ENCODE data around the gene KPNA5. TPM values are rescaled to one million over a fixed set of nuclear protein-coding genes. Genes with fewer than 3 reads are reported as not detected.

KPNA5 gene
- total and polyA plus RNA-seq, 4 donors = 2.2 to 34.3 (median 7.3) TPM

DNA sequence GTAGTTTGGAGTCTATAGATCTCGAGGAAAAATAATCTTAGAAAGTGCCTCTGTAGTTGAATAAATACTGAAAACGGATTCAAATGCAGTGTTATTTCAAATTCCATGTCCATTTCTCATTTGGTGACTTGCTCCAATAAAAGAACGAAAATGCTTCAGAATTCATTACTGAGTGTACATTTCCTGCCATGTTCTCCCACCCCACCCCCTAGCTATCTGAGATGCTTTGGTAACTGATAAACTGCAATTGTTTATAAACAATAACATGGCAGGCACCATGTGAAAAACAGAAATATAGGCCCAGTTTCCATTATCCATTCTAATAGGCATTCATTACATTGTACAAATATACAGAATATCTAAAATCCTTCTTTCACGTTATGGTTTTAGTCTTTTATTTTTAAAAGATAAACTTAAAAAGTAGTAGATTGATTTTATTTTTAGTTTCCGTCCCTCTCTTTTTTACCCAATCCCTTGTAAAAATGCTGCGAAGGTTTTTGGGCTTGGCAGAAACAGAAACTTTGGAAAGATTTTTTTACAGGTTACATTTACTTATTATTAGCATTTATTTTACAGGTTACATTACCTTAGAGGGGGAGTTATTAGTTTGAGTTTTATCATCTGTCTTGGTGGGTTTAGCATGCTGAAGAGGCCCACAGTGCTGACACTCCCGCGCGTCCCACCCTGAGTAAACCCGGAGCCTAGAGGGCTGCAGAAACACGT lies 83.1 kb downstream of the KPNA5 start:
- peak overlapping the region; percentile 42 for H3K4me3 ChIP-seq
- peaks cover 0 to 2% (median 0%) of the 10 kb centered on the region in 3 donors for H3K27me3 ChIP-seq (ENCODE audit: control insufficient read depth in 3 of 3, insufficient read depth in 3 of 3, low read length in 2 of 3)
- ATAC-seq (ENCODE audit: insufficient read depth, low FRiP score) = no peak
- peaks cover 0 to 11% (median 4%) of the 10 kb centered on the region in 4 donors for H3K36me3 ChIP-seq (ENCODE audit: control insufficient read depth in 4 of 4, insufficient read depth in 4 of 4, low read length in 4 of 4)
- WGBS, 2 donors = 76 to 86% methylated on average over 11 of the region's 11 CpGs
- H3K4me1 ChIP-seq (ENCODE audit: control insufficient read depth in 5 of 5, insufficient read depth in 5 of 5, low read length in 5 of 5) = peaks cover 0 to 40% (median 0%) of the 10 kb centered on the region in 5 donors
- H3K9me3 ChIP-seq (ENCODE audit: control insufficient read depth in 4 of 4, insufficient read depth in 3 of 4, low read length in 3 of 4) = no peaks in the 10 kb centered on the region
- TF ChIP-seq, protein P1, sequence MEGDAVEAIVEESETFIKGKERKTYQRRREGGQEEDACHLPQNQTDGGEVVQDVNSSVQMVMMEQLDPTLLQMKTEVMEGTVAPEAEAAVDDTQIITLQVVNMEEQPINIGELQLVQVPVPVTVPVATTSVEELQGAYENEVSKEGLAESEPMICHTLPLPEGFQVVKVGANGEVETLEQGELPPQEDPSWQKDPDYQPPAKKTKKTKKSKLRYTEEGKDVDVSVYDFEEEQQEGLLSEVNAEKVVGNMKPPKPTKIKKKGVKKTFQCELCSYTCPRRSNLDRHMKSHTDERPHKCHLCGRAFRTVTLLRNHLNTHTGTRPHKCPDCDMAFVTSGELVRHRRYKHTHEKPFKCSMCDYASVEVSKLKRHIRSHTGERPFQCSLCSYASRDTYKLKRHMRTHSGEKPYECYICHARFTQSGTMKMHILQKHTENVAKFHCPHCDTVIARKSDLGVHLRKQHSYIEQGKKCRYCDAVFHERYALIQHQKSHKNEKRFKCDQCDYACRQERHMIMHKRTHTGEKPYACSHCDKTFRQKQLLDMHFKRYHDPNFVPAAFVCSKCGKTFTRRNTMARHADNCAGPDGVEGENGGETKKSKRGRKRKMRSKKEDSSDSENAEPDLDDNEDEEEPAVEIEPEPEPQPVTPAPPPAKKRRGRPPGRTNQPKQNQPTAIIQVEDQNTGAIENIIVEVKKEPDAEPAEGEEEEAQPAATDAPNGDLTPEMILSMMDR (IDR thresholded peaks at IDR 0.05; ENCODE audit: control extremely low read depth, extremely low read depth) = no peak
- H3K27ac ChIP-seq (ENCODE audit: low read depth in 1 of 2, low read length in 1 of 2) = peak overlapping the region in 1 of 2 donors; percentile 42
- H3K9ac ChIP-seq (ENCODE audit: insufficient read depth in 1 of 2, low read length in 2 of 2) = peak overlapping the region; percentile 83 to 87
- peak; percentile 51 to 87 (median 87) for DNase-seq

DNA sequence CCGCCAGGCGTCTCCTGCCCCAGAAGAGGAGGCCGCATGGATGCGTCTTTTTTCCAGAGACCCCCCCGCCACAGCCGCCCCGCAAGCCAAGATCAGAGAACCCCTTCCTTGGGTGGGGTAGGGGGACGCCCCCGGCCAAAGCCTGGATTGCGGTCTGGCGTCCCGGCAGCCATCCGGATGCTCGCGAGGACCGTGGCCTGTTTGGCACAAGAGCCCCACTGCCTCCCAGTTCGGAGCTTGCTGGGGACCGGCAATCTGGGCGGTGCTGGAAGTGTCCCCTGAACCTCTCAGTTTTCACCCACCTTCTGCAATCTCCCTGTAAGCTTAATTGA lies 83.6 kb downstream of the KPNA5 start:
- Histone ChIP-seq H3K9me3 (ENCODE audit: control insufficient read depth in 4 of 4, insufficient read depth in 3 of 4, low read length in 3 of 4) (no peaks in the 10 kb centered on the region), H3K4me3 (peak overlapping the region; percentile 42), H3K27ac (ENCODE audit: low read depth in 1 of 2, low read length in 1 of 2) (peak overlapping the region in 1 of 2 donors; percentile 42), H3K27me3 (ENCODE audit: control insufficient read depth in 3 of 3, insufficient read depth in 3 of 3, low read length in 2 of 3) (peaks cover 0 to 2% (median 0%) of the 10 kb centered on the region in 3 donors), H3K36me3 (ENCODE audit: control insufficient read depth in 4 of 4, insufficient read depth in 4 of 4, low read length in 4 of 4) (peaks cover 0 to 9% (median 4%) of the 10 kb centered on the region in 4 donors), H3K9ac (ENCODE audit: insufficient read depth in 1 of 2, low read length in 2 of 2) (peak overlapping the region; percentile 82 to 87), H3K4me1 (ENCODE audit: control insufficient read depth in 5 of 5, insufficient read depth in 5 of 5, low read length in 5 of 5) (peaks cover 0 to 44% (median 0%) of the 10 kb centered on the region in 5 donors)
- TF ChIP-seq, protein P1 (IDR thresholded peaks at IDR 0.05; ENCODE audit: control extremely low read depth, extremely low read depth) = no peak
- ATAC-seq (ENCODE audit: insufficient read depth, low FRiP score) = no peak
- peak; percentile 65 to 75 (median 72) for DNase-seq
- 32 to 40% methylated on average over 19 of the region's 19 CpGs for WGBS, 2 donors

- Histone ChIP-seq H3K4me1 (ENCODE audit: control insufficient read depth in 5 of 5, insufficient read depth in 5 of 5, low read length in 5 of 5) (peaks cover 0 to 44% (median 0%) of the 10 kb centered on the region in 5 donors), H3K9me3 (ENCODE audit: control insufficient read depth in 4 of 4, insufficient read depth in 3 of 4, low read length in 3 of 4) (no peaks in the 10 kb centered on the region), H3K27ac (ENCODE audit: low read depth in 1 of 2, low read length in 1 of 2) (peak within 1 kb of the TSS in 1 of 2 donors; percentile 42), H3K4me3 (peak within 1 kb of the TSS; percentile 42), H3K27me3 (ENCODE audit: control insufficient read depth in 3 of 3, insufficient read depth in 3 of 3, low read length in 2 of 3) (peaks cover 0 to 2% (median 0%) of the 10 kb centered on the region in 3 donors), H3K36me3 (ENCODE audit: control insufficient read depth in 4 of 4, insufficient read depth in 4 of 4, low read length in 4 of 4) (peaks cover 0 to 9% (median 4%) of the 10 kb centered on the region in 4 donors), H3K9ac (ENCODE audit: insufficient read depth in 1 of 2, low read length in 2 of 2) (peak within 1 kb of the TSS; percentile 85 to 87)
- DNase-seq (peak; percentile 86 to 89 (median 88)), ATAC-seq (ENCODE audit: insufficient read depth, low FRiP score) (peak; percentile 56)
- TF ChIP-seq, protein P1 (IDR thresholded peaks at IDR 0.05; ENCODE audit: control extremely low read depth, extremely low read depth) = no peak
- 1 to 2% methylated on average over 78 to 89 of the region's 89 CpGs for WGBS, 2 donors
Observed at GRCh38 chr6:116764961-116765841, 84.2 kb downstream of the KPNA5 start, which contains the start of gene FAM162B. TSS of gene FAM162B (minus strand) at chr6:116765719. CDS start at chr6:116765576, 143 bp downstream.

Measured in lung (tissue), 12 donors.